CD8-positive, alpha-beta memory T cell (primary cell): ENCODE data around the gene RHOB. TPM values are rescaled to one million over a fixed set of nuclear protein-coding genes. Genes with fewer than 3 reads are reported as not detected.
A peak's percentile ranks its signal among the peaks of the same experiment; 100 is the strongest.

Experiments
- CTCF ChIA-PET: fragments of 350-600 bp; sonication (Branson Sonifier 250); formaldehyde crosslinking; loops from one replicate; lab custom pipeline; 2021; ENCODE audit warnings: antibody characterized with exemption; lab: Charles Lee
- POLR2A ChIA-PET: fragments of 350-600 bp; sonication (Branson Sonifier 250); formaldehyde crosslinking; loops from one replicate; lab custom pipeline; 2021; ENCODE audit warnings: antibody characterized with exemption; lab: Charles Lee
- DNase-seq, 5 donors: peaks; one replicate each; pipeline versions ENCODE4 v3.0.0 to v3.0.0-alpha.2; 2020 to 2022; ENCODE audit warnings: mixed read lengths in 1 of 5
- H3K27ac ChIP-seq: one replicate; pipeline ENCODE4 v1.7.0; 2013; ENCODE audit warnings: low read depth, mild to moderate bottlenecking, low read length, moderate library complexity
- H3K27me3 ChIP-seq: 2 replicates; pipeline ENCODE4 v1.7.0; 2013; ENCODE audit warnings: low read length, mild to moderate bottlenecking; ENCODE audit not compliant: insufficient read depth, poor library complexity, severe bottlenecking
- H3K36me3 ChIP-seq: 2 replicates; pipeline ENCODE4 v1.7.0; 2013; ENCODE audit warnings: mild to moderate bottlenecking, low read length, moderate library complexity; ENCODE audit not compliant: insufficient read depth
- H3K4me1 ChIP-seq: 2 replicates; pipeline ENCODE4 v1.7.0; 2013; ENCODE audit warnings: mild to moderate bottlenecking, low read length, moderate library complexity; ENCODE audit not compliant: insufficient read depth
- H3K4me3 ChIP-seq: 2 replicates; pipeline ENCODE4 v1.7.0; 2013; ENCODE audit warnings: mild to moderate bottlenecking, low read length
- H3K9me3 ChIP-seq: 2 replicates; pipeline ENCODE4 v1.7.0; 2013; ENCODE audit warnings: mild to moderate bottlenecking, low read length
- H3K27ac Mint-ChIP-seq, 8 donors: one replicate each; pipeline ENCODE4 v1.8.0; 2020 to 2021; ENCODE audit warnings: mixed read lengths in 8 of 8, mild to moderate bottlenecking in 6 of 8, inconsistent platforms in 3 of 8, moderate library complexity in 3 of 8
- H3K27me3 Mint-ChIP-seq, 2 donors: one replicate each; pipeline ENCODE4 v1.8.0; 2020 to 2021; ENCODE audit warnings: mixed read lengths in 2 of 2, mild to moderate bottlenecking in 1 of 2, moderate library complexity in 1 of 2
- H3K36me3 Mint-ChIP-seq, 3 donors: one replicate each; pipeline ENCODE4 v1.8.0; 2020 to 2021; ENCODE audit warnings: mixed read lengths in 3 of 3, inconsistent platforms in 1 of 3, mild to moderate bottlenecking in 1 of 3
- H3K4me1 Mint-ChIP-seq, 3 donors: one replicate each; pipeline ENCODE4 v1.8.0; 2020 to 2021; ENCODE audit warnings: mixed read lengths in 3 of 3, inconsistent platforms in 1 of 3, mild to moderate bottlenecking in 1 of 3
- H3K4me3 Mint-ChIP-seq, 7 donors: one replicate each; pipeline ENCODE4 v1.8.0; 2020 to 2021; ENCODE audit warnings: mixed read lengths in 7 of 7, mild to moderate bottlenecking in 6 of 7, moderate library complexity in 4 of 7, inconsistent platforms in 2 of 7
- H3K9me3 Mint-ChIP-seq, 5 donors: one replicate each; pipeline ENCODE4 v1.8.0; 2020 to 2022; ENCODE audit warnings: mixed read lengths in 5 of 5, mild to moderate bottlenecking in 3 of 5, moderate library complexity in 2 of 5, inconsistent platforms in 1 of 5
- polyA plus RNA-seq: library from polyadenylated mRNA; unstranded; fragments of 300-500 nt; fragmentation: Illumina TruSeq; gene quantifications from one replicate; pipeline ENCODE4 v1.2.3, GENCODE V29; 2021
- total RNA-seq, 2 experiments: library from RNA; stranded (reverse); gene quantifications; one replicate each; pipeline ENCODE4 v1.2.3, GENCODE V29; 2021

RHOB gene
- total RNA-seq (10 to 100 TPM; 27.4 TPM), polyA plus RNA-seq (3.4 TPM)

- Mint-ChIP-seq H3K36me3 (no peaks in the 10 kb centered on the region), H3K27ac (peak within 1 kb of the TSS in 7 of 8 donors; percentile 53 to 88 (median 68)), H3K4me3 (peak within 1 kb of the TSS; percentile 82 to 93 (median 85)), H3K9me3 (no peaks in the 10 kb centered on the region), H3K27me3 (peaks cover 21 to 31% of the 10 kb centered on the region in 2 donors), H3K4me1 (peaks cover 5 to 24% (median 7%) of the 10 kb centered on the region in 3 donors)
- Histone ChIP-seq H3K4me3 (peak within 1 kb of the TSS; percentile 71), H3K27me3 (peaks cover 4% of the 10 kb centered on the region), H3K9me3 (no peaks in the 10 kb centered on the region), H3K27ac (peak within 1 kb of the TSS; percentile 65), H3K36me3 (no peaks in the 10 kb centered on the region), H3K4me1 (peaks cover 12% of the 10 kb centered on the region)
- CTCF ChIA-PET: interaction anchor here (0.9 to 7.7 kb wide), 9 partner anchors 10 to 214 kb away, joined by 3 to 87 read pairs (median 6); partner anchors contain the start of gene HS1BP3
- peak; percentile 85 to 92 (median 87) for DNase-seq
- POLR2A ChIA-PET: interaction anchor here (0.6 to 2.7 kb wide), 10 partner anchors 23 to 376 kb away, joined by 3 to 43 read pairs (median 6); partner anchors contain the start of genes HS1BP3 and LDAH
These were observed at the start of gene RHOB for GRCh38 chr2:20446917-20447436. RHOB (plus strand) TSS chr2:20447074; CDS start chr2:20447466, 392 bp downstream.

DNA sequence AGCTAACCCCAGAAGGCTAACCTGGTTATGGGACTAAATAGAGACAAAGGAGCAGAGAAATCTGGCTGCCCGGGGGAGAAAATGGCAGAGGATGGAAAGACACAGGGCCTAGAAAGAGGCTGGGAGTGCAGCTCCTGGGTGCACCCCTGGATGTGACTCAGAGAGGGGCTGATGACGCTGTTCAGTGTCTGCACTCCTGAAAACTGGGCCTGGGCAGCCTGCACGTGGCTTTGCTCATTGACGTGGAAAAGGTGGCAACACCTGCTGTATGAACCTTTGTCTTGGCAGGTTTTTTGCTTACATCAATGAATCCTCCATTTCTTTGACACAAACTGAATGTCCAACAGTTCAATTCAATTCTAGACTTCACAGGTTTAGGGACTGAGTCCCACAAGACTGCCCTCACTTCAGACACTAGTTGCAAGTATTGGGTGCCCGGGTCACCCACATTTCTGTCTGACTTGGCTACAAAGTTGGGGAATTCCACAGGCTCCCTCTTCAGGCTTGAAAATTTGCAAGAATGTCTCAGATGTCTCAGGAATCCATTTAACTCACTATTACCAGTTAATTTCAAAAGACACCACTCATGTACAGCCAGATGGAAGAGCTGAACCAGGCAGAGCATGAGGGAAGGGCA lies 48.9 kb upstream of the RHOB start:
- DNase-seq: no peak
- Histone ChIP-seq H3K4me1 (no peaks in the 10 kb centered on the region), H3K4me3 (no peak overlapping the region), H3K36me3 (no peaks in the 10 kb centered on the region), H3K9me3 (no peaks in the 10 kb centered on the region), H3K27me3 (no peaks in the 10 kb centered on the region), H3K27ac (no peak overlapping the region)
- no peaks in the 10 kb centered on the region for H3K4me1 Mint-ChIP-seq
- no peaks in the 10 kb centered on the region for H3K9me3 Mint-ChIP-seq
- no peak overlapping the region for H3K4me3 Mint-ChIP-seq
- H3K36me3 Mint-ChIP-seq: no peaks in the 10 kb centered on the region
- peak overlapping the region in 1 of 8 donors; percentile 26 for H3K27ac Mint-ChIP-seq
- ChIA-PET CTCF (interaction anchor here (2.7 kb wide), 1 partner anchor 13 kb away, joined by 8 read pairs; no protein-coding TSS in a partner anchor), POLR2A (no interaction called here)
- peaks cover 14 to 28% of the 10 kb centered on the region in 2 donors for H3K27me3 Mint-ChIP-seq

- Histone ChIP-seq H3K27ac (no peak overlapping the region), H3K9me3 (no peaks in the 10 kb centered on the region), H3K4me1 (no peaks in the 10 kb centered on the region), H3K27me3 (no peaks in the 10 kb centered on the region), H3K36me3 (no peaks in the 10 kb centered on the region), H3K4me3 (no peak overlapping the region)
- Mint-ChIP-seq H3K27me3 (peaks cover 13 to 27% of the 10 kb centered on the region in 2 donors), H3K4me3 (no peak overlapping the region), H3K27ac (no peak overlapping the region), H3K9me3 (no peaks in the 10 kb centered on the region), H3K4me1 (no peaks in the 10 kb centered on the region), H3K36me3 (no peaks in the 10 kb centered on the region)
- ChIA-PET POLR2A (no interaction called here), CTCF (interaction anchor here (2.7 kb wide), 1 partner anchor 12 kb away, joined by 8 read pairs; no protein-coding TSS in a partner anchor)
- DNase-seq: no peak
These were observed 47.8 kb upstream of the RHOB start for GRCh38 chr2:20398956-20399567.

GRCh38 chr2:20400306-20400705 lies 46.6 kb upstream of the RHOB start:
- POLR2A ChIA-PET: no interaction called here
- CTCF ChIA-PET: interaction anchor here (2.7 kb wide), 1 partner anchor 11 kb away, joined by 8 read pairs; no protein-coding TSS in a partner anchor
- H3K36me3 Mint-ChIP-seq: no peaks in the 10 kb centered on the region

DNA sequence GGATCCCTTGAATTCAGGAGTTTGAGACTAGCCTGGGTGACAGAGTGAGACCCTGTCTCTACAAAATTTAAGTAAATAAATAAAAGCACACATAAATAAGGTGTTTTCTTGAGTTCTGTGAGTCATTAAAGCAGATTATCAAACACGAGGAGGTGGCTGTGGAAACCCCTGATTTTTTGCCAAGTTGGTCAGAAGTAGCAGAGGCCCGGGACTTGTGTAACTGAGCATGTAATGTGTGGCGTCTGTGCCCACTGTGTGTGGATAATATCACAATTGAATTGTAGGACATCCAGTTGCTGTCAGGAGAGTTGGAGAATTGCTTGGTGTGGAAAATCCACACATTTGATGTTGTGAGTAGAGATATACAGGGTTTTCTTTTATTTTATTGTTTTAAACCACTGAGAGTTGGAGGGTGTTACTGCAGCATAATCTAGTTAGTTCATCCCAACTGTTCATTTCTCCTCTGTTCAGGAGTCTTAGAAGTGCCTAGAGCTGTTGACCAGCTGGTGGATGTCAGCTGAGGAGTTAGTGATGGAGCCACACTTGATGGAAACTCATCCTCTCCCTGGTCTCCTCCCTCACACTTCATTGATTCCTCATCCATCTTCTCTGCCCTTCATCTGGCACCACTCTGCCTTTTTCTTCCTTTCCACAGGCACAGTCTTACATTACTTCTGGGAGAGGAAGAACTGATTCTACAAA lies 45.9 kb upstream of the RHOB start:
- H3K27me3 Mint-ChIP-seq: peaks cover 7 to 16% of the 10 kb centered on the region in 2 donors

More at GRCh38 chr2:20400306-20400705, 46.6 kb upstream of the RHOB start:
- no peak overlapping the region for H3K4me3 ChIP-seq
- no peaks in the 10 kb centered on the region for H3K27me3 ChIP-seq
- H3K27ac Mint-ChIP-seq: no peak overlapping the region
- H3K4me1 ChIP-seq: no peaks in the 10 kb centered on the region
- H3K9me3 Mint-ChIP-seq: no peaks in the 10 kb centered on the region
- H3K27me3 Mint-ChIP-seq: peaks cover 9 to 19% of the 10 kb centered on the region in 2 donors
- no peaks in the 10 kb centered on the region for H3K9me3 ChIP-seq
- H3K4me1 Mint-ChIP-seq: no peaks in the 10 kb centered on the region
- DNase-seq: no peak
- H3K27ac ChIP-seq: no peak overlapping the region
- no peaks in the 10 kb centered on the region for H3K36me3 ChIP-seq
- no peak overlapping the region for H3K4me3 Mint-ChIP-seq

GRCh38 chr2:20401489-20401835 lies 45.4 kb upstream of the RHOB start:
- H3K4me1 ChIP-seq: no peaks in the 10 kb centered on the region
- H3K27ac ChIP-seq: no peak overlapping the region
- Mint-ChIP-seq H3K27me3 (peaks cover 4 to 11% of the 10 kb centered on the region in 2 donors), H3K36me3 (no peaks in the 10 kb centered on the region), H3K9me3 (no peaks in the 10 kb centered on the region), H3K27ac (no peak overlapping the region), H3K4me1 (no peaks in the 10 kb centered on the region), H3K4me3 (no peak overlapping the region)
- H3K27me3 ChIP-seq: no peaks in the 10 kb centered on the region
- no peak overlapping the region for H3K4me3 ChIP-seq
- ChIA-PET POLR2A (no interaction called here), CTCF (interaction anchor here (0.7 to 0.9 kb wide), 2 partner anchors 10 to 156 kb away, joined by 4 read pairs; no protein-coding TSS in a partner anchor)
- H3K9me3 ChIP-seq: no peaks in the 10 kb centered on the region
- DNase-seq: no peak
- no peaks in the 10 kb centered on the region for H3K36me3 ChIP-seq

More for the DNA sequence above, 45.9 kb upstream of the RHOB start:
- ChIA-PET CTCF (interaction anchor here (2.7 kb wide), 1 partner anchor 10 kb away, joined by 8 read pairs; no protein-coding TSS in a partner anchor), POLR2A (no interaction called here)
- no peaks in the 10 kb centered on the region for H3K36me3 ChIP-seq
- H3K27me3 ChIP-seq: no peaks in the 10 kb centered on the region
- H3K27ac ChIP-seq: no peak overlapping the region
- Mint-ChIP-seq H3K4me3 (no peak overlapping the region), H3K36me3 (no peaks in the 10 kb centered on the region), H3K4me1 (no peaks in the 10 kb centered on the region), H3K27ac (no peak overlapping the region), H3K9me3 (no peaks in the 10 kb centered on the region)
- no peaks in the 10 kb centered on the region for H3K9me3 ChIP-seq
- no peak for DNase-seq
- no peak overlapping the region for H3K4me3 ChIP-seq
- H3K4me1 ChIP-seq: no peaks in the 10 kb centered on the region

DNA sequence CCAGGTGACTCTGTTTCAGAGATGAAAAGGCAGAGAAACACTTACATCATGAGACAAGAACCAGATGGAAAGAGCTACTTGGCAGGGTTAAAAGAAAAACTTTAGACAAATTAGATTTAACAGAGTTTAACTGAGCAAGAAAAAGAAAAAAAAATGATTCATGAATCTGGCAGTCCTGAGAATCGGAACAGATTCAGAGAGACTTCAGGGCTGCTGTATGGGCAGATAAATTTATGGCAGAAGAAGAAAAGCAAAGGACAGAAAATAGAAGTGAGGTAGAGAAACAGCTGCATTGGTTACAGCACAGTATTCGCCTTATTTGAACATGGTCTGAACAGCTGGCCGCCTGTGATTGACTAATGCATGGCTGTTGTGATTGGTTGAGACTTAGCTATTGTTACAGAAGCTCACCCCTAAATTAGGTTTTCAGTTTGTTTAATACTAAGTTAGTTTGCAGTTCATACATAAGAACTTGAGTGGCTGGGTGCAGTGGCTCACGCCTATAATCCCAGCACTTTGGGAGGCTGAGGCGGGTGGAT lies 43.0 kb upstream of the RHOB start:
- H3K4me3 ChIP-seq: no peak overlapping the region
- peaks cover 4 to 9% (median 6%) of the 10 kb centered on the region in 5 donors for H3K9me3 Mint-ChIP-seq
- H3K27ac Mint-ChIP-seq: peak overlapping the region in 1 of 8 donors; percentile 70
- ChIA-PET CTCF (interaction anchor here (3.0 kb wide), 1 partner anchor 9 kb away, joined by 8 read pairs; no protein-coding TSS in a partner anchor), POLR2A (no interaction called here)
- H3K4me1 ChIP-seq: no peaks in the 10 kb centered on the region
- H3K36me3 Mint-ChIP-seq: peaks cover 0 to 4% (median 0%) of the 10 kb centered on the region in 3 donors
- H3K4me3 Mint-ChIP-seq: no peak overlapping the region
- peaks cover 1 to 9% of the 10 kb centered on the region in 2 donors for H3K27me3 Mint-ChIP-seq
- no peak for DNase-seq
- no peaks in the 10 kb centered on the region for H3K36me3 ChIP-seq
- no peaks in the 10 kb centered on the region for H3K9me3 ChIP-seq
- no peak overlapping the region for H3K27ac ChIP-seq
- H3K4me1 Mint-ChIP-seq: no peaks in the 10 kb centered on the region
- H3K27me3 ChIP-seq: no peaks in the 10 kb centered on the region
